C4-2B (cell line): ENCODE results near the gene RGS17.

Experiments used
- ZFX ChIP-seq: fragments of 450-650 bp; IDR thresholded peaks from 2 replicates; pipeline ENCODE4 v1.6.1; 2017
- TF ChIP-seq, protein P1 (sequence below): fragments of 450-650 bp; conservative IDR thresholded peaks from 2 replicates; pipeline ENCODE4 v1.5.1; 2017; ENCODE audit warnings: mild to moderate bottlenecking

DNA sequence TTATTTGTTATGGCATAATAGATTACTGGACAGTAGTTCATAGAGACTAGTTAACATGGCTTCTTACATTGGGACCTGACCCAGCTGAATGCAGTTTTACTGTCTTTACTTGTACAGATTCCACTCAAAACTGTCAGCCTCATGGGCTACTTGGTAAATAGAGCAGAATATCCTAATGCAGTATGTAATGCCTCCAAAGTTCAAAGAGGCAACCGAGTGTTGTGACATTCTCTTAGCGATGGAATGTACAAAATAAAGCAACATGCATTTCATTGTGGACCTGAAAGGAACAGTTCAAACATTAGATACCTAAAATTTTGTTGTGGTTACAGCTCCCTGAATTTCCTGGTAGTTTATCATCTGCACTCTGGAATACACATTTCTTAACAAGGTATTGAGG, 29.1 kb upstream of the RGS17 start:
- TF ChIP-seq, protein P1, sequence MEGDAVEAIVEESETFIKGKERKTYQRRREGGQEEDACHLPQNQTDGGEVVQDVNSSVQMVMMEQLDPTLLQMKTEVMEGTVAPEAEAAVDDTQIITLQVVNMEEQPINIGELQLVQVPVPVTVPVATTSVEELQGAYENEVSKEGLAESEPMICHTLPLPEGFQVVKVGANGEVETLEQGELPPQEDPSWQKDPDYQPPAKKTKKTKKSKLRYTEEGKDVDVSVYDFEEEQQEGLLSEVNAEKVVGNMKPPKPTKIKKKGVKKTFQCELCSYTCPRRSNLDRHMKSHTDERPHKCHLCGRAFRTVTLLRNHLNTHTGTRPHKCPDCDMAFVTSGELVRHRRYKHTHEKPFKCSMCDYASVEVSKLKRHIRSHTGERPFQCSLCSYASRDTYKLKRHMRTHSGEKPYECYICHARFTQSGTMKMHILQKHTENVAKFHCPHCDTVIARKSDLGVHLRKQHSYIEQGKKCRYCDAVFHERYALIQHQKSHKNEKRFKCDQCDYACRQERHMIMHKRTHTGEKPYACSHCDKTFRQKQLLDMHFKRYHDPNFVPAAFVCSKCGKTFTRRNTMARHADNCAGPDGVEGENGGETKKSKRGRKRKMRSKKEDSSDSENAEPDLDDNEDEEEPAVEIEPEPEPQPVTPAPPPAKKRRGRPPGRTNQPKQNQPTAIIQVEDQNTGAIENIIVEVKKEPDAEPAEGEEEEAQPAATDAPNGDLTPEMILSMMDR = no peak
- TF ChIP-seq ZFX = no peak
